ENCODE data around the gene TNIK.

DNA sequence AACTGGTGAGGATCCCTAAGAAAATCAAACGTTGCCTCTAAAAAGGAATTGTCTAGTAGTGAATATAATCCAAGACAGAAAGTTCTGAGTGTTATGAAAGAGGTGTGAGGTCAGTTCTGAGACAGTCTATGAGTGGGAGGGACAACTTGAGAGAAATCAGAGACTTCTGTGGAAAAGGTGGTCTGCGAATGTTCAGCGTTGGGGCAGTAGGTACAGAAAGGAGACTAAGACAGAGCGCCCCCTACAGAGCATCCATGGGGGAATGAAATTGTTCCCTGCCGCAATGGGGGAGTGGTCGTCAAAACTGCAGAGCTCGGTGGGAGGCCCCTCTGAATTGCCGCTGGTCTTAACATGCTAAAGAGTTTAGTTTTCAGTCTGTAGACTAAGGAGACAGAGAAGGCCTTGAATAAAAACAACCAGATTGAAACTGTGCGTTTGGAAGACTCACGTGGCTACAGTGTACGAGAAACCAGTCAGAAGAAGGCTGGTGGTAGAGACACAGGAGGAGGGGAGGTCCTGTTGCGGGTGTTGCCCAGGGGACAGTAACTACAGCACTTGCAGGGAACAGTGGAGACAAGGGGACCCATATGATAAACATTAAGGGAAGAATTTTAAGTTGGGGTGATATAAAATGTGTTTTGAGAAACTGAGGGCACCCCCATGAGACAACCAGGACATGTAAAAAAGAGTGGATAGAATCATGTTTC, 6.9 kb downstream of the TNIK start:
- TF ChIP-seq EZH2phosphoT487 (IDR thresholded peaks at IDR 0.05; ENCODE audit: borderline replicate concordance, low read length): no peak
- TF ChIP-seq, protein P1, sequence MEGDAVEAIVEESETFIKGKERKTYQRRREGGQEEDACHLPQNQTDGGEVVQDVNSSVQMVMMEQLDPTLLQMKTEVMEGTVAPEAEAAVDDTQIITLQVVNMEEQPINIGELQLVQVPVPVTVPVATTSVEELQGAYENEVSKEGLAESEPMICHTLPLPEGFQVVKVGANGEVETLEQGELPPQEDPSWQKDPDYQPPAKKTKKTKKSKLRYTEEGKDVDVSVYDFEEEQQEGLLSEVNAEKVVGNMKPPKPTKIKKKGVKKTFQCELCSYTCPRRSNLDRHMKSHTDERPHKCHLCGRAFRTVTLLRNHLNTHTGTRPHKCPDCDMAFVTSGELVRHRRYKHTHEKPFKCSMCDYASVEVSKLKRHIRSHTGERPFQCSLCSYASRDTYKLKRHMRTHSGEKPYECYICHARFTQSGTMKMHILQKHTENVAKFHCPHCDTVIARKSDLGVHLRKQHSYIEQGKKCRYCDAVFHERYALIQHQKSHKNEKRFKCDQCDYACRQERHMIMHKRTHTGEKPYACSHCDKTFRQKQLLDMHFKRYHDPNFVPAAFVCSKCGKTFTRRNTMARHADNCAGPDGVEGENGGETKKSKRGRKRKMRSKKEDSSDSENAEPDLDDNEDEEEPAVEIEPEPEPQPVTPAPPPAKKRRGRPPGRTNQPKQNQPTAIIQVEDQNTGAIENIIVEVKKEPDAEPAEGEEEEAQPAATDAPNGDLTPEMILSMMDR (IDR thresholded peaks at IDR 0.05; ENCODE audit: low read depth, low read length, poor library complexity, severe bottlenecking): peak; percentile 41

Measured in DOHH2 (cell line).